ENCODE results near the gene DGKB. TPM values are rescaled to one million over a fixed set of nuclear protein-coding genes. Genes with fewer than 3 reads are reported as not detected.

DGKB gene
- polyA plus RNA-seq, 1 donor (not counting 4 experiments of a cell fraction or from before 2014, with no cell fraction given) = 0.01 TPM

DNA sequence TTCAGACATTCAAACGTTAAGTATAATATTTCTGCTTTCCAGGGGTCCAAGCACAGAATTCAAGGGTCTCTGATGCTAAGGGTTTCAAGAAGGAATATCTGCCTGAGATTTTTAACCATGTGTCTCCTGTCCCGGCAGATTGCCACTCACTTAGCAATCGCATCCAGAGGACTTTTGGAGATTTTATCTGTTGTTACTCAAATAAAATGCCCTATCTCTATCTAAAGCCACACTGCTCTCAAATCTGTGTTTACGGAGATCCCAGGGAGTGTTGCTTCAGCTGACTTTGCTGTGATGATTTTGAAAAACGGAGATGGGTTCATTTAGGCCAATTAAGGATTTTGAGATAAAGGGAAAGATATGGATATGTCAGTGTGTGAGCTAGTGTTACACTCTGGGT, 359.9 kb downstream of the DGKB start:
- H2AFZ ChIP-seq (ENCODE audit: control insufficient read depth, low read length) = no peak overlapping the region
- no peak overlapping the region for H3K27ac ChIP-seq (ENCODE audit: control insufficient read depth, insufficient read depth, low read length)
- H3K9me1 ChIP-seq (ENCODE audit: control insufficient read depth, extremely low read depth, insufficient read depth, low read length) = no peaks in the 10 kb centered on the region
- no peak overlapping the region for H3K4me2 ChIP-seq (ENCODE audit: control insufficient read depth, extremely low read depth, insufficient read depth, low read depth, low read length)
- no peaks in the 10 kb centered on the region for H4K20me1 ChIP-seq (ENCODE audit: control insufficient read depth, extremely low read depth, insufficient read depth, low read length)
- H3K79me2 ChIP-seq (ENCODE audit: control insufficient read depth, insufficient read depth, low read length) = no peaks in the 10 kb centered on the region
- dilution Hi-C loops (cut with MboI; ENCODE audit: extremely low pct_ligation_motif_present, low sequenced_read_pairs) = no loop called here
- no peak overlapping the region for H3K4me3 ChIP-seq (ENCODE audit: control insufficient read depth in 2 of 3, extremely low read depth in 1 of 3, insufficient read depth in 2 of 3, low read depth in 1 of 3, low read length in 3 of 3)
- FAIRE-seq (no peak), DNase-seq (ENCODE audit: low read depth, low spot score) (no peak)
- H3K9ac ChIP-seq (ENCODE audit: control insufficient read depth, extremely low read depth, insufficient read depth, low read length) = no peak overlapping the region
- TF ChIP-seq EZH2 (IDR thresholded peaks at IDR 0.05; ENCODE audit: low read length) = no peak
- TF ChIP-seq, protein P1, sequence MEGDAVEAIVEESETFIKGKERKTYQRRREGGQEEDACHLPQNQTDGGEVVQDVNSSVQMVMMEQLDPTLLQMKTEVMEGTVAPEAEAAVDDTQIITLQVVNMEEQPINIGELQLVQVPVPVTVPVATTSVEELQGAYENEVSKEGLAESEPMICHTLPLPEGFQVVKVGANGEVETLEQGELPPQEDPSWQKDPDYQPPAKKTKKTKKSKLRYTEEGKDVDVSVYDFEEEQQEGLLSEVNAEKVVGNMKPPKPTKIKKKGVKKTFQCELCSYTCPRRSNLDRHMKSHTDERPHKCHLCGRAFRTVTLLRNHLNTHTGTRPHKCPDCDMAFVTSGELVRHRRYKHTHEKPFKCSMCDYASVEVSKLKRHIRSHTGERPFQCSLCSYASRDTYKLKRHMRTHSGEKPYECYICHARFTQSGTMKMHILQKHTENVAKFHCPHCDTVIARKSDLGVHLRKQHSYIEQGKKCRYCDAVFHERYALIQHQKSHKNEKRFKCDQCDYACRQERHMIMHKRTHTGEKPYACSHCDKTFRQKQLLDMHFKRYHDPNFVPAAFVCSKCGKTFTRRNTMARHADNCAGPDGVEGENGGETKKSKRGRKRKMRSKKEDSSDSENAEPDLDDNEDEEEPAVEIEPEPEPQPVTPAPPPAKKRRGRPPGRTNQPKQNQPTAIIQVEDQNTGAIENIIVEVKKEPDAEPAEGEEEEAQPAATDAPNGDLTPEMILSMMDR (optimal IDR thresholded peaks at IDR 0.05 in 1 of 3, IDR thresholded peaks at IDR 0.05 in 1 of 3, conservative IDR thresholded peaks at IDR 0.05 in 1 of 3; ENCODE audit: extremely low read depth in 1 of 3, insufficient read depth in 2 of 3, low read length in 3 of 3) = no peak
- no peaks in the 10 kb centered on the region for H3K9me3 ChIP-seq (ENCODE audit: control insufficient read depth, low read depth, low read length)
- H3K36me3 ChIP-seq (ENCODE audit: control insufficient read depth in 2 of 2, extremely low read depth in 1 of 2, insufficient read depth in 2 of 2, low read length in 2 of 2) = no peaks in the 10 kb centered on the region
- no peaks in the 10 kb centered on the region for H3K4me1 ChIP-seq (ENCODE audit: control insufficient read depth, extremely low read depth, insufficient read depth, low read length)
- no peaks in the 10 kb centered on the region for H3K27me3 ChIP-seq (ENCODE audit: control insufficient read depth, extremely low read depth, insufficient read depth, low read length)

DNA sequence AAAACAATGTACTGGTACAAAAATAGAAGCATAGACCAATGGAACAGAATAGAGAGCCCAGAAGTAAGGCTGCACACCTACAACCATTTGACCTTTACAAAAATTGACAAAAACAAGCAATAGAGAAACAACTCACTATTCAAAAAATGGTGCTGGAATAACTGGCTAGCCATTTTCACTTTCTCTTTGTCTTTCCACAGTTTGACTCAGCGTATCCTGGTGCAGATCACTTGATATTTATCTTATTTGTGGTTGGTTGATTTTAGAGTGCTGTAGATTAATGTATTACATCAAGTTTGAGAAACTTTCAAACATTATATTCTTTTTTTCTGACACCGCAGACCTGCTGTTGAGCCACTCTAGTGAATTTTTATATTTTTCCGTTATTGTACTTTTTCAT, 381.4 kb downstream of the DGKB start:
- no peaks in the 10 kb centered on the region for H3K9me3 ChIP-seq (ENCODE audit: control insufficient read depth, low read depth, low read length)
- dilution Hi-C loops (cut with MboI; ENCODE audit: extremely low pct_ligation_motif_present, low sequenced_read_pairs) = no loop called here
- H3K27me3 ChIP-seq (ENCODE audit: control insufficient read depth, extremely low read depth, insufficient read depth, low read length) = no peaks in the 10 kb centered on the region
- no peak overlapping the region for H3K4me3 ChIP-seq (ENCODE audit: control insufficient read depth in 2 of 3, extremely low read depth in 1 of 3, insufficient read depth in 2 of 3, low read depth in 1 of 3, low read length in 3 of 3)
- no peak overlapping the region for H3K27ac ChIP-seq (ENCODE audit: control insufficient read depth, insufficient read depth, low read length)
- H3K4me2 ChIP-seq (ENCODE audit: control insufficient read depth, extremely low read depth, insufficient read depth, low read depth, low read length) = no peak overlapping the region
- no peaks in the 10 kb centered on the region for H4K20me1 ChIP-seq (ENCODE audit: control insufficient read depth, extremely low read depth, insufficient read depth, low read length)
- no peak overlapping the region for H3K9ac ChIP-seq (ENCODE audit: control insufficient read depth, extremely low read depth, insufficient read depth, low read length)
- H3K79me2 ChIP-seq (ENCODE audit: control insufficient read depth, insufficient read depth, low read length) = no peaks in the 10 kb centered on the region
- DNase-seq (ENCODE audit: low read depth, low spot score) = no peak
- no peaks in the 10 kb centered on the region for H3K4me1 ChIP-seq (ENCODE audit: control insufficient read depth, extremely low read depth, insufficient read depth, low read length)
- no peaks in the 10 kb centered on the region for H3K36me3 ChIP-seq (ENCODE audit: control insufficient read depth in 2 of 2, extremely low read depth in 1 of 2, insufficient read depth in 2 of 2, low read length in 2 of 2)
- no peak overlapping the region for H2AFZ ChIP-seq (ENCODE audit: control insufficient read depth, low read length)
- TF ChIP-seq EZH2 (IDR thresholded peaks at IDR 0.05; ENCODE audit: low read length) = no peak
- TF ChIP-seq, protein P1 (optimal IDR thresholded peaks at IDR 0.05 in 1 of 3, IDR thresholded peaks at IDR 0.05 in 1 of 3, conservative IDR thresholded peaks at IDR 0.05 in 1 of 3; ENCODE audit: extremely low read depth in 1 of 3, insufficient read depth in 2 of 3, low read length in 3 of 3) = no peak
- H3K9me1 ChIP-seq (ENCODE audit: control insufficient read depth, extremely low read depth, insufficient read depth, low read length) = no peaks in the 10 kb centered on the region
- no peak for FAIRE-seq

Data from keratinocyte (primary cell).